ENCODE data around the gene UBXN6. TPM values are rescaled to one million over a fixed set of nuclear protein-coding genes. Genes with fewer than 3 reads are reported as not detected.
A peak's percentile ranks its signal among the peaks of the same experiment; 100 is the strongest.

Gene UBXN6
- polyA plus RNA-seq, 3 donors = 108 to 137 (median 111) TPM

GRCh38 chr19:4496304-4496703, 38.7 kb upstream of the UBXN6 start:
- DNase-seq = no peak

GRCh38 chr19:4495471-4495870, 37.9 kb upstream of the UBXN6 start:
- DNase-seq = no peak

- no peak for DNase-seq
These were observed 37.1 kb upstream of the UBXN6 start for GRCh38 chr19:4494691-4495064.

- DNase-seq = no peak
These were observed 36.5 kb upstream of the UBXN6 start for GRCh38 chr19:4493929-4494690.

GRCh38 chr19:4493104-4493928, 35.7 kb upstream of the UBXN6 start:
- DNase-seq = no peak

GRCh38 chr19:4492337-4493103, 34.9 kb upstream of the UBXN6 start:
- DNase-seq = no peak

- DNase-seq = no peak
These were observed 33.9 kb upstream of the UBXN6 start for GRCh38 chr19:4491446-4491845.

- DNase-seq = no peak
These were observed 30.9 kb upstream of the UBXN6 start for GRCh38 chr19:4488496-4488895.

GRCh38 chr19:4487572-4487971, 30.0 kb upstream of the UBXN6 start:
- DNase-seq = no peak

- DNase-seq = no peak
These were observed 25.8 kb upstream of the UBXN6 start for GRCh38 chr19:4483385-4483784.

GRCh38 chr19:4482721-4483364, 25.2 kb upstream of the UBXN6 start:
- no peak for DNase-seq

GRCh38 chr19:4477034-4477801, 19.6 kb upstream of the UBXN6 start:
- DNase-seq = no peak

- peak; percentile 65 for DNase-seq
These were observed 17.0 kb upstream of the UBXN6 start for GRCh38 chr19:4474514-4475022.

- DNase-seq = no peak
These were observed 16.3 kb upstream of the UBXN6 start for GRCh38 chr19:4473763-4474513.

- DNase-seq = no peak
These were observed 15.6 kb upstream of the UBXN6 start for GRCh38 chr19:4473011-4473762.

- no peak for DNase-seq
These were observed 14.8 kb upstream of the UBXN6 start, which contains the start of gene HDGFL2 for GRCh38 chr19:4472174-4472974. Gene HDGFL2, plus strand, starts transcription at chr19:4472297. Its CDS starts 54 bp downstream, at chr19:4472351.

- peak; percentile 100 for DNase-seq
These were observed 14.0 kb upstream of the UBXN6 start for GRCh38 chr19:4471403-4472173.

GRCh38 chr19:4467835-4468234, 10.2 kb upstream of the UBXN6 start:
- DNase-seq = no peak

Measured in renal pelvis (tissue), 4 donors.